ENCODE measurements around the gene RSU1.
"Not testable (repeated sequence)": the region's sequence is repeated elsewhere in the genome, so short reads cannot be mapped to it uniquely, and the experiment has no call there.

The RSU1 gene

GRCh38 chr10:16817125-16818019 is at the start of gene RSU1:
Gene RSU1, minus strand, starts transcription at chr10:16817424. Its CDS starts 343 bp downstream, at chr10:16817081.
- DNase-seq (ENCODE audit: low read depth in 3 of 3, low spot score in 1 of 3), result peak; percentile 100

- no peak for DNase-seq (ENCODE audit: low read depth in 3 of 3, low spot score in 1 of 3)
Observed at GRCh38 chr10:16866541-16867275, 49.5 kb upstream of the RSU1 start.

GRCh38 chr10:16865766-16866165 is 48.5 kb upstream of the RSU1 start:
- DNase-seq (ENCODE audit: low read depth in 3 of 3, low spot score in 1 of 3), result no peak

GRCh38 chr10:16863766-16864165 is 46.5 kb upstream of the RSU1 start:
- DNase-seq (ENCODE audit: low read depth in 3 of 3, low spot score in 1 of 3), result no peak

GRCh38 chr10:16857419-16857818 is 40.2 kb upstream of the RSU1 start:
- no peak for DNase-seq (ENCODE audit: low read depth in 3 of 3, low spot score in 1 of 3)

- no peak for DNase-seq (ENCODE audit: low read depth in 3 of 3, low spot score in 1 of 3)
Observed at GRCh38 chr10:16856567-16856966, 39.3 kb upstream of the RSU1 start.

- no peak for DNase-seq (ENCODE audit: low read depth in 3 of 3, low spot score in 1 of 3)
Observed at GRCh38 chr10:16856092-16856491, 38.9 kb upstream of the RSU1 start.

GRCh38 chr10:16854623-16855022 is 37.4 kb upstream of the RSU1 start:
- DNase-seq (ENCODE audit: low read depth in 3 of 3, low spot score in 1 of 3), result no peak

GRCh38 chr10:16853809-16854208 is 36.6 kb upstream of the RSU1 start:
- DNase-seq (ENCODE audit: low read depth in 3 of 3, low spot score in 1 of 3), result no peak

GRCh38 chr10:16853201-16853600 is 36.0 kb upstream of the RSU1 start:
- DNase-seq (ENCODE audit: low read depth in 3 of 3, low spot score in 1 of 3), result no peak

- DNase-seq (ENCODE audit: low read depth in 3 of 3, low spot score in 1 of 3), result no peak
Observed at GRCh38 chr10:16852624-16853023, 35.4 kb upstream of the RSU1 start.

GRCh38 chr10:16848562-16849154 is 31.4 kb upstream of the RSU1 start:
- no peak for DNase-seq (ENCODE audit: low read depth in 3 of 3, low spot score in 1 of 3)

GRCh38 chr10:16847644-16848043 is 30.4 kb upstream of the RSU1 start:
- DNase-seq (ENCODE audit: low read depth in 3 of 3, low spot score in 1 of 3), result no peak

GRCh38 chr10:16845248-16845647 is 28.0 kb upstream of the RSU1 start:
- no peak for DNase-seq (ENCODE audit: low read depth in 3 of 3, low spot score in 1 of 3)

GRCh38 chr10:16843252-16843870 is 26.1 kb upstream of the RSU1 start:
- DNase-seq (ENCODE audit: low read depth in 3 of 3, low spot score in 1 of 3), result no peak

- no peak for DNase-seq (ENCODE audit: low read depth in 3 of 3, low spot score in 1 of 3)
Observed at GRCh38 chr10:16835228-16835627, 18.0 kb upstream of the RSU1 start.

- no peak for DNase-seq (ENCODE audit: low read depth in 3 of 3, low spot score in 1 of 3)
Observed at GRCh38 chr10:16832351-16833080, 15.3 kb upstream of the RSU1 start.

GRCh38 chr10:16828701-16829175 is 11.5 kb upstream of the RSU1 start:
- no peak for DNase-seq (ENCODE audit: low read depth in 3 of 3, low spot score in 1 of 3)

- DNase-seq (ENCODE audit: low read depth in 3 of 3, low spot score in 1 of 3), result peak; percentile 14 to 35 (median 21)
Observed at GRCh38 chr10:16828114-16828568, 10.9 kb upstream of the RSU1 start.

GRCh38 chr10:16827474-16827873 is 10.2 kb upstream of the RSU1 start:
- DNase-seq (ENCODE audit: low read depth in 3 of 3, low spot score in 1 of 3), result not testable (repeated sequence)
